Epithelial cell of esophagus (primary cell): ENCODE results near the gene PCBD2.
A peak's percentile ranks its signal among the peaks of the same experiment; 100 is the strongest.

Experiments
- DNase-seq: peaks from one replicate; pipeline ENCODE4 v3.0.0; 2010; ENCODE audit warnings: low read depth
- H3K4me3 ChIP-seq: 2 replicates; pipeline ENCODE4 v1.5.1; 2011; ENCODE audit warnings: mild to moderate bottlenecking, low read length, control low read depth
- CTCF ChIP-seq: IDR thresholded peaks from 2 replicates; pipeline ENCODE4 v1.5.1; 2011; ENCODE audit warnings: low read depth, mild to moderate bottlenecking, low read length, control low read depth, inconsistent platforms; ENCODE audit not compliant: insufficient read depth; ENCODE audit errors: missing control alignments

The PCBD2 gene

GRCh38 chr5:135007305-135007704 lies 102.4 kb downstream of the PCBD2 start:
- TF ChIP-seq CTCF = no peak
- DNase-seq = no peak
- no peak overlapping the region for H3K4me3 ChIP-seq

GRCh38 chr5:135007749-135008363 lies 102.9 kb downstream of the PCBD2 start:
- no peak for TF ChIP-seq CTCF
- DNase-seq = no peak
- H3K4me3 ChIP-seq = no peak overlapping the region

- H3K4me3 ChIP-seq = no peak overlapping the region
- no peak for TF ChIP-seq CTCF
- no peak for DNase-seq
Measured at GRCh38 chr5:135008556-135008955, 103.6 kb downstream of the PCBD2 start.

- TF ChIP-seq CTCF = no peak
- H3K4me3 ChIP-seq = no peak overlapping the region
- DNase-seq = no peak
Measured at GRCh38 chr5:135008981-135009735, 104.2 kb downstream of the PCBD2 start.

GRCh38 chr5:135009736-135010501 lies 105.0 kb downstream of the PCBD2 start:
- H3K4me3 ChIP-seq = no peak overlapping the region
- no peak for DNase-seq
- no peak for TF ChIP-seq CTCF

- DNase-seq = no peak
- TF ChIP-seq CTCF = peak; percentile 10
- H3K4me3 ChIP-seq = no peak overlapping the region
Measured at GRCh38 chr5:135010502-135011354, 105.8 kb downstream of the PCBD2 start.
